Measurements from ENCODE around the gene MIPEP.

Gene MIPEP

GRCh38 chr13:23688336-23688735, 200.9 kb downstream of the MIPEP start:
- DNase-seq (ENCODE audit: low read depth in 1 of 2, low spot score in 1 of 2) = no peak

- DNase-seq (ENCODE audit: low read depth in 1 of 2, low spot score in 1 of 2) = no peak
Observed at GRCh38 chr13:23687614-23688013, 201.6 kb downstream of the MIPEP start.

- DNase-seq (ENCODE audit: low read depth in 1 of 2, low spot score in 1 of 2) = no peak
Observed at GRCh38 chr13:23686948-23687347, 202.3 kb downstream of the MIPEP start.

- no peak for DNase-seq (ENCODE audit: low read depth in 1 of 2, low spot score in 1 of 2)
Observed at GRCh38 chr13:23685416-23685815, 203.8 kb downstream of the MIPEP start.

GRCh38 chr13:23684647-23685046, 204.6 kb downstream of the MIPEP start:
- no peak for DNase-seq (ENCODE audit: low read depth in 1 of 2, low spot score in 1 of 2)

- DNase-seq (ENCODE audit: low read depth in 1 of 2, low spot score in 1 of 2) = no peak
Observed at GRCh38 chr13:23683084-23683483, 206.1 kb downstream of the MIPEP start.

GRCh38 chr13:23680845-23681669, 208.1 kb downstream of the MIPEP start:
- DNase-seq (ENCODE audit: low read depth in 1 of 2, low spot score in 1 of 2) = no peak

Data from activated T-helper 1 cell treated with anti-CD3 and anti-CD28 coated beads, Interleukin-2, amount 50 U/mL, for 16 hours (primary cell).